Measurements from ENCODE around the gene SPESP1.

Gene SPESP1

GRCh38 chr15:68979006-68979405 lies 48.7 kb downstream of the SPESP1 start:
- no peak for FAIRE-seq
- DNase-seq (ENCODE audit: insufficient read length, low spot score) = no peak
- TF ChIP-seq POLR2A (IDR thresholded peaks at IDR 0.05; ENCODE audit: low read depth, low read length) = no peak

DNA sequence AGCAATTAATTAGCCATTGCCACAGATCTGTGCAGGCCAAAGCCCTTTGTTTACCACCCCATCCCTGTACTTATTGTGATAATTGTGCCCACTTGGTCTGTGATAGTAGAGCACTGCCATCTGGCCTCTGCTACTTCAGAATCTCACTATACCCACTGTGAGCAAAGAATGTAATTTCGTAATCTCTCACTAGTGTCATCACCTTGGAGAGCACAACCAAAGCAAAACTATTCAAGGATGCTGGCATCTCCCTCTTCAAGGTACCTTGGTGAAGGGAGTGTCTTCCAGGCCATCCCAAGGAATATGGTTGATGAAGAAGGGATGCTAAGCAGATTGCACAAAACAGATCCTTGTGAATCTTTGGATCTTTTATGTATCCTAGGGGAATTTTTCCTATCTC lies 49.5 kb downstream of the SPESP1 start:
- TF ChIP-seq POLR2A (IDR thresholded peaks at IDR 0.05; ENCODE audit: low read depth, low read length) = no peak
- FAIRE-seq (no peak), DNase-seq (ENCODE audit: insufficient read length, low spot score) (no peak)

GRCh38 chr15:68980786-68981185 lies 50.5 kb downstream of the SPESP1 start:
- no peak for FAIRE-seq

DNA sequence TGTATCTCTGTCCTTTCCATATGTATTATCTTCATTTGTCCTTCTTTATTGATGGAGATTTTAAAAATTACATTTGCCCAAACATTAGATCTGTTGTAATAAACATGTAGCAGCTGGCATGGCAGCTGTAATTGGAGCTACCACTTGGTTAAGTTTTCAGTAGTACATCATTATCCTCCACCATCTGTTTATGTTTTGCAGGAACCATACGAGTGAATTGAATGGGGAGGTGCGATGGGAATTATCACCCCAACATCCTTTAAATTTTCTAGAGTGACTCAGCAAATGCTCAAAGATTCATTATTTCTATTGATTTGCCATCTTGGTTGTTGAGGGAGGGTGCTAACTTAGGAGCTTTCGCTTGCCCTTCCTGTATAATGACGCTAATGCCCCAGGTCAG lies 51.6 kb downstream of the SPESP1 start:
- FAIRE-seq = no peak
- TF ChIP-seq POLR2A (IDR thresholded peaks at IDR 0.05; ENCODE audit: low read depth, low read length) = no peak
- DNase-seq (ENCODE audit: insufficient read length, low spot score) = no peak

More at GRCh38 chr15:68980786-68981185, 50.5 kb downstream of the SPESP1 start:
- TF ChIP-seq POLR2A (IDR thresholded peaks at IDR 0.05; ENCODE audit: low read depth, low read length) = no peak
- DNase-seq (ENCODE audit: insufficient read length, low spot score) = no peak

- DNase-seq (ENCODE audit: insufficient read length, low spot score) (no peak), FAIRE-seq (no peak)
- no peak for TF ChIP-seq POLR2A (IDR thresholded peaks at IDR 0.05; ENCODE audit: low read depth, low read length)
Measured at GRCh38 chr15:68982976-68983563, 52.7 kb downstream of the SPESP1 start.

DNA sequence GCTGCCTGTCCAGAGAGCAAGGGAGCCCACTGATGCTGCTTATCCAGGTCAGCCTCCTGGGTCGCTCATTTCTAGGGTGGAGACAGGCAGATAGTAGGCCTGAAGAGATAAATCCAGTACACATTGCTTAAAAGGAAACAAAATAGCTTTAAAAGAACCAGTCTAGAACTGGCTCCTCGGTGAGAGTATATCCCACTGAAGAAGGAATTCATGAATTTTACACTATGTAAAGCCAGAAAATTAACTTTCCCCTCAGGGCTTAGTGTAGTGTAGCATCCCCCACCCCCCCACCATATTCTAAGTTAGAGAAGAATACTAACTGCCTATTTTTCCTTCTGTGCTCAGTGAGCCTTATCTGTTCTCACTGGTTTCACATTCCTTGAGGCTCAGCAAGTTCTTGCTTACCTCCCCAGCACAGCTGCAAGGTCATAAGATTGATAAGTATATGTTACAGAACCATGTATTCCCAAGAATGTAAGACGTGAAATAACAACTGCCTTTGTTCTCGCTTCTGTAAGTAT lies 53.7 kb downstream of the SPESP1 start:
- DNase-seq (ENCODE audit: insufficient read length, low spot score) (no peak), FAIRE-seq (no peak)
- TF ChIP-seq POLR2A (IDR thresholded peaks at IDR 0.05; ENCODE audit: low read depth, low read length) = no peak

- DNase-seq (ENCODE audit: insufficient read length, low spot score) = no peak
- FAIRE-seq = no peak
- TF ChIP-seq POLR2A (IDR thresholded peaks at IDR 0.05; ENCODE audit: low read depth, low read length) = no peak
Measured at GRCh38 chr15:68984586-68984985, 54.3 kb downstream of the SPESP1 start.

DNA sequence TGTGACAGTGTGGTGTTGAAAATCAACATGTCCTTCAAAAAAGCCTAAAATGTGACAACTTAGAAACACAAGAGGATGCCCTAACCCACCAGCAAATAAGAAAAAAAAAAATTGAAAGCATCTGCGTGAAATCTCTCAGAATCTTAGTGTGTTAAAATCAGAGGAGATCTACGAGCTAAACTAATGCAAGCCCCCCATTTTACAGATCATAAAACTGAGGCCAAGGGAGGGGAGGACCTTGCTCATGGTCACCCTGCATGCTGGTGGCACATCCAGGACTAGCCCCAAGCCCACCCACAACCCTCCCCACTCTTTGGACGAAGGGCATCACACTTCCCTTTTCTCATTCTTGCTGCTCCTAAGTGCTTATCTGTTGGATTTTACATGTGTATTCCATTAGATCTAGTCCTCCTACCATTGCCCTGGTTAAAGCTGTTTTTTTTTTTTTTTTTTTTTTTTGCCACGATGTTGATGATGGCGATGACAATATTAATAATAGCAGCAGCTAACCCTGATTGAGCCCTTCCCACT lies 55.1 kb downstream of the SPESP1 start:
- FAIRE-seq (no peak), DNase-seq (ENCODE audit: insufficient read length, low spot score) (no peak)
- no peak for TF ChIP-seq POLR2A (IDR thresholded peaks at IDR 0.05; ENCODE audit: low read depth, low read length)

DNA sequence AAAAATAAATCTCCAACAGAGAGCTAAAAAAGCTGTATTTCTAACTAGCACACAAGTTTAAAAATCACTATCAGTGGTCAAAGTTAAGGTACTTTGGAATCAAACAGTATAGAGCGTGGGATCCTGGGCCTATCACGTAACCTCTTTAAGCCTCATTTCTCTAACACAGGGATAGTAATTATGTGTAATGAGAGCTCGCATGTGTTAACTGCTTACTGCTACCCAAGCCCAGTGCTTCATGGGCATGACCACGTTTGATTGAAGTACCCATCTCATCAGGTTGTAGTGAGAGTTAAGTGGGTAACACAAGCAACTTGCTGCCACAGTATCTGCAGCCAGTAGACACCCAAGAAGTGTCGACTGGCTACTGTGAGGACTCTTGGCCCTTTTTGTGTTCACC lies 56.0 kb downstream of the SPESP1 start:
- FAIRE-seq (no peak), DNase-seq (ENCODE audit: insufficient read length, low spot score) (no peak)
- TF ChIP-seq POLR2A (IDR thresholded peaks at IDR 0.05; ENCODE audit: low read depth, low read length) = no peak

- FAIRE-seq (no peak), DNase-seq (ENCODE audit: insufficient read length, low spot score) (no peak)
- TF ChIP-seq POLR2A (IDR thresholded peaks at IDR 0.05; ENCODE audit: low read depth, low read length) = no peak
Measured at GRCh38 chr15:68987120-68987519, 56.8 kb downstream of the SPESP1 start.

DNA sequence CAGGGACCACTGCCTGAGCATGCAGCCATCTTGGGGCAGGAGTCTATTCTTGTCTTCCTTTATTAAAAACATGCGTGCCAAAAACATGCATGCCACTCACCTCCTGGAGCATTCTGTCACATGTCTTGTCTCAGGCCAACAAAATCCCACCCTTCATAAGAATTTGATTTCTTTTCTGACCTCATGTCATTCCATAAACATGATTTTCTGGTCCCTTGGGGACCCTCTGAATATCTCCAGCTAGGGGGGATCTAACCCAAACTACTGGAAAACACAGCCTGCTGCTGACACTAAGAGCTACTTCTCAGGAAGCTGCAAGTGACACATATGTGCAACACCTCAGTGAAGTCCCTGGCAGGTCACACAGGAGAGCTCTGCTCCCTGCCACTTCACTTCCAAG lies 57.4 kb downstream of the SPESP1 start:
- TF ChIP-seq POLR2A (IDR thresholded peaks at IDR 0.05; ENCODE audit: low read depth, low read length) = no peak
- no peak for DNase-seq (ENCODE audit: insufficient read length, low spot score)
- FAIRE-seq = no peak

DNA sequence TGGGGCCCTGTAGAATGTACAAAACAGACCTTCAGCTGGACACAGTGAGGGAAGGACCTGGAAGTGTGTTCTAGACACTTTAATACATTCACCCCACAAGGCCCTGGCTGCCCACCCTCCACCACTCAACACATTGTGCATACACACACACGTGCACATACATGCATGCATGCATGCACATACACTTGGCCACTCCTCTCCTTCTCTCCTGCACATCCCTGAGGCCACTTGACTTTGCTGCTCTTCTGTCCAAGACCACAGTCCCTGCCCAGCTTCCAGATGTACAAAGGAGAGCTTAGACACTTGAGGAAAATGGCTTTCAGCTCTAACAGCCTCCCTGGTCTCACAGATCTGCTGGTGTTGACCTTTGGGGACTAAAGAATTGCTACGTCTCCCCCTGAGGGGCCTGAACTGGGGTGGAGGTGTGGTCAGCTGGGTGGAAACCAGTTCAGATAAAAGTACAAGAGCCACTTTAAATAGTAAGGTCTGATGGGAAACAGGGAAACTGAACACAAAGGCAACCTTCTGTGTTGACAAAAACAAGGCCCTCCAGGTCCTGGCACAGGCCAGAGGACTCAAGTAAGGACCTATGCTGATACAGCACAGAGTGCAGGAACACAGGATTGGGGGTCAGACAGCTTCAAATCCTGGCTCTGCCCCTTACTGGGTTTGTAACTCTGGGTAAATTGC lies 59.4 kb downstream of the SPESP1 start:
- no peak for FAIRE-seq
- DNase-seq (ENCODE audit: insufficient read length, low spot score) = no peak
- TF ChIP-seq POLR2A (IDR thresholded peaks at IDR 0.05; ENCODE audit: low read depth, low read length) = no peak

GRCh38 chr15:68990231-68990991 lies 60.1 kb downstream of the SPESP1 start:
- no peak for DNase-seq (ENCODE audit: insufficient read length, low spot score)
- FAIRE-seq = no peak
- TF ChIP-seq POLR2A (IDR thresholded peaks at IDR 0.05; ENCODE audit: low read depth, low read length) = no peak

DNA sequence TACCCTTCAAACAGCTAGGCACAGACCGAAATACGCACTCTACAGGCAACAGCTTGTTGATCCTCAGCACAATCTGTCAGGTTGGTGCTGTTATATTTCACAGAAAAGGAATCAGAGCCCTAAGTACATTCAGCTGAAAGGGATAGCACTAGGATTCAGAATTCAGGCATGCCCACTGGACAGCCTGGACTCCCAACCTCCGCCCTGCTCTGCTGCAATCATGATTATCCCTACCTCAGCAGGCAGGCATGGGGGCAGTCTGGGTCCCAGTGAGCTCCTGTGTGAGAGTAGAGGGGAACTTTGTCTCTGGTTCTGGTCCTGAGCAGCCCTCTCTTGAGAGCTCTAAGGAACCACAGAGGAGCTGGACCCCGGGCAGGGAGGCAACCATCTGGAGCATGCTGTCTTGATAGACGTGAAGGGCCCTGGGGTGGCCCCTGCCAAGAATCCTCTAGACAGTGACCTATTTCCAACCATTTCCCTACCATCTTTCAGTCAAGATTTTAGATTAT lies 60.7 kb downstream of the SPESP1 start:
- TF ChIP-seq POLR2A (IDR thresholded peaks at IDR 0.05; ENCODE audit: low read depth, low read length) = no peak
- FAIRE-seq (no peak), DNase-seq (ENCODE audit: insufficient read length, low spot score) (no peak)
